GM12864 (cell line): ENCODE results near the gene KIFAP3.

Experiments used
- DNase-seq: peaks from one replicate; pipeline ENCODE4 v3.0.0-alpha.2; 2011; ENCODE audit warnings: low read depth
- H3K4me3 ChIP-seq: 2 replicates; pipeline ENCODE4 v1.5.1; 2011; ENCODE audit warnings: mild to moderate bottlenecking, low read depth, low read length, control low read depth
- TF ChIP-seq, protein P1 (sequence below): IDR thresholded peaks from 2 replicates; pipeline ENCODE4 v1.5.1; 2011; ENCODE audit warnings: low read depth, mild to moderate bottlenecking, moderate library complexity, low read length, control low read depth, inconsistent platforms; ENCODE audit errors: missing control alignments

KIFAP3 gene

DNA sequence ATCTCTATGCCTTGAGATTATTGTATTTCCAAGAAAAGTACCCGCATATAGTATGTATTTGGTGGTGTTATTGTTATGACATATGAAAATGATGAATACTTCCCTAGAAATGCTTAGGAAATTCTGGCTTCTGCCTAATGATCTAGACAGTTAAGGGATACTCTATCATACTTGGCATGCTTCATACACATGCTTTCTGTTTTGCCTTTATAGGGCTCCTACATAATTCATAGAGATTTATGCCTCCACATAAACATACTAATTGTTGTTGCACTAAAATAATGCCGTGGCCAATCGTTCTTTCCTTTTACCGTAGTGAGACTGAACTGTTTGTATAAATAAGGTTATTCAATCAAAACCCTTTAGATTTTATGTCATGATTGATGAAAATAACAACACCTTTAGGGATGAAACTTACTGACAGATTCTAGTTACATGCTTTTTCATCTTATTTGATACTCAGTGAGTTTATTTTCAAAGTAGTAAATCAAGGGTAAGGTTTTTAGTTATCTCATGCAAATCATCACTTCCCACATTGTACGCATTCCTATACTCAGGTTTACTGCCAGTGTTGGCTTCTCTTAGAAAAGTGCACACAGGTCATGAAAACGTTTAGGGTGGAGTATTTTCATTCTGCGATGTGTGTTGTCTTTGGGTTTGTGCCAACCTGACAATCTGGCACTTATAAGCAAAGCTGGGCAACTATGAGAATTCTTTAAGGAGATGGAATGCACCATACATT lies 140.3 kb downstream of the KIFAP3 start:
- TF ChIP-seq, protein P1, sequence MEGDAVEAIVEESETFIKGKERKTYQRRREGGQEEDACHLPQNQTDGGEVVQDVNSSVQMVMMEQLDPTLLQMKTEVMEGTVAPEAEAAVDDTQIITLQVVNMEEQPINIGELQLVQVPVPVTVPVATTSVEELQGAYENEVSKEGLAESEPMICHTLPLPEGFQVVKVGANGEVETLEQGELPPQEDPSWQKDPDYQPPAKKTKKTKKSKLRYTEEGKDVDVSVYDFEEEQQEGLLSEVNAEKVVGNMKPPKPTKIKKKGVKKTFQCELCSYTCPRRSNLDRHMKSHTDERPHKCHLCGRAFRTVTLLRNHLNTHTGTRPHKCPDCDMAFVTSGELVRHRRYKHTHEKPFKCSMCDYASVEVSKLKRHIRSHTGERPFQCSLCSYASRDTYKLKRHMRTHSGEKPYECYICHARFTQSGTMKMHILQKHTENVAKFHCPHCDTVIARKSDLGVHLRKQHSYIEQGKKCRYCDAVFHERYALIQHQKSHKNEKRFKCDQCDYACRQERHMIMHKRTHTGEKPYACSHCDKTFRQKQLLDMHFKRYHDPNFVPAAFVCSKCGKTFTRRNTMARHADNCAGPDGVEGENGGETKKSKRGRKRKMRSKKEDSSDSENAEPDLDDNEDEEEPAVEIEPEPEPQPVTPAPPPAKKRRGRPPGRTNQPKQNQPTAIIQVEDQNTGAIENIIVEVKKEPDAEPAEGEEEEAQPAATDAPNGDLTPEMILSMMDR: no peak
- DNase-seq: no peak
- no peak overlapping the region for H3K4me3 ChIP-seq

DNA sequence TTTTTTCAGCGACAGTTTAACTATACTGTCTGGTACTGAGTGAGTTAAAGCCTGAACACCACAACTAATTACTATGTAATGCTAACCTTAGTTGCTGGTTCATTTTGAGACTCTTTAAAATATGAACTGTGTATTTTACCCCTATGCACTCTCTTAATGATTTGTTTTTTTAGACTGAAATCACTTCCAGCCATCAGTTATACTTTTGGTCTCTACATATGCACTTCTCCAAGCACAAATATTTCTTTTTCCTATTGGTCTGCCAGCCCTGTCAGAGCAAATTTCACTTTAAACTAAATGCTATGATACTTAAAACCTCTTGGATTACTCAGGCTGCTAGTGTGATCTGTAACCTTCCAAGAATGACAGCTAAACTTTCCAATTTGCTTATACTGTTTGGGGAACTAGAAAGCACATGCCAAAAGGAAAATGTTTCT lies 142.7 kb downstream of the KIFAP3 start:
- DNase-seq: no peak
- TF ChIP-seq, protein P1: no peak
- no peak overlapping the region for H3K4me3 ChIP-seq

DNA sequence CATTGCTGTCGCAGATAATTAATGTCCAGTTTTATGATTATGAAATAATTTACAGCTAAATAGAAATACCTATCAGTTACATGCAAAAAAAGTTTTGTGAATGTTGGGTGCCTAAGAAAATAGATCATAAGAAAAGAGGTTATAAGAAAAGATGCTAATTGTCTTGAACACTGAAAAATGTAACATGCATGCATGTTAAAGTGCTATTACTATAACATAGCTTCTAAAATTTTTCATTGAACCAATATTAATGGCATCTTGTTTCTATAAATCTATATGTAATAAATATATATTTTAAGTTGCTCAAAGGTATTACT lies 145.3 kb downstream of the KIFAP3 start:
- DNase-seq: no peak
- no peak overlapping the region for H3K4me3 ChIP-seq
- TF ChIP-seq, protein P1: no peak

DNA sequence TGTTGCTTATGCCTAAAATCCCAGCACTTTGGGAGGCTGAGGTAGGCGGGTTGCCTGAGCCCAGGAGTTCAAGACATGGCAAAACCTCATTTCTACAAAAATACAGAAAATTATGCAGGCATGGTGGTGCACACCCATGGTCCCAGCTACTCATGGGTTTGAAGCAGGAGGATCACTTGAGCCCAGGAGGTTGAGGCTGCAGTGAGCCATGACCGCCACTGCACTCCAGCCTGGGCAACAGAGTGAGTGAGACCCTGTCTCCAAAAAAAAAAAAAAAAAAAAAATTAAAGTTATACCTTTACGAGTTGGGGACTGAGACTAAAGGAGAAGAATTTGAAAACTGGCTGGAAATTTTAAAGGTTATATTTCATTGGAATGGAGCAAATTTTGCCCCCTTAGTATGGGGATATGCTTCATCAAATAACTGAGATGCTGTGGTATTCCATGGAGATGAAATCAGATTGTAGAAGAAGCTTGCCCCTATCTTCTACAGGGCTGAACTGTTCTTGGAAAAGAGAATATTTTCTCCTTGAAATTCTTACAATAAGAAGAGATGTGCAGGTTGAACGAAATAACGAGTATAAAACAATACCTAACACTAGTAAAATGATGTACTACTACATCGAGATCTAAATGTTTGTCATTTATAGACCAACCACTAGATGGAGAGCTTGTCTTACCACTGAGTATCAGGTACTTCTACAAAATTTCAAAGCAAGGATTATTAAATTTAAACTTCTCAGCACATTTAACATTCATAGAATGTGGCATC lies 145.9 kb downstream of the KIFAP3 start:
- TF ChIP-seq, protein P1: peak; percentile 52
- H3K4me3 ChIP-seq: no peak overlapping the region
- DNase-seq: no peak

DNA sequence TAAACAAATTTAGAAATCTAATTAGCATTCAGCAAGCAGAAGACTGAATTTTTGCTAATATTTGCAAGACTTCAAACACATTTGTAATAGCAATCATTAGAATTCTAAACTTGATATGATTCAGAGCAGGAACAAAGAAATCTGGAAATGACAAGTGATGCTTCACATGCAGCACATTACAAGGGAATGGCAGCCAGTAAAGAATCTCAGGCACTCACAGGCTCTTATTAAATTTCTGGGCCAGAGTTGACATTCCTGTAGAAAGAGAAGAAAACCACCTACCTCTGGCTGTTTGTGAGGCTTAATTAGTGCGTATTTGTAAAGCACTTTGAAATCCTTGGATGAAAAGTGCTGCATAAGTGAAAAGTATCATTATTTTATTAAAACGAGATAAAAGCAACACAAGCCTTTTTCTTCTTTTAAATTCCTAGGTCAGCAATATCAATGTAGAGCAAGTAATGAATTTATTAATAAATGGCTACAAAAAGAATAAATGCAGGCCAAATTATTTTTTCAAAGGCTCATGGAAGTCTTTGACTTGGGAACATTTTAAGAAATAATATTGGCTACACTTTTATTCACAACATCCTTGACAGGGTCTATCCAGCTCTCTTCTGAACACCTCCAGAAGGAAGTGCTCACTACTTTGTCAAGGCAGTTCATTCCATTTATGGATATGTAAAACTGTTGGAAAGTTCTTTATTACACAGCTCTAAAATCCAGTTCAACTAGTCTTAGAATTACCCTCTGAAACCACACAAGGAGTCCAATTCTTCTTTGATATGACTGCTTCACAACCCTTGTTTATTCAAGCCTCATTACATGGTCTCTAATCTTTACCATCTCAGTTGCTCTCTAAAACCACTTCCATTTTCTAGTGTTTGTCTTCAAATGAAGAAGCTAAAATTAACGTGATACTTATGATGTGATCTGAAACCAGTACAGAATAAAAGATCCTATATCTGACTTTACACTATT lies 148.7 kb downstream of the KIFAP3 start:
- TF ChIP-seq, protein P1: no peak
- no peak for DNase-seq
- H3K4me3 ChIP-seq: no peak overlapping the region

DNA sequence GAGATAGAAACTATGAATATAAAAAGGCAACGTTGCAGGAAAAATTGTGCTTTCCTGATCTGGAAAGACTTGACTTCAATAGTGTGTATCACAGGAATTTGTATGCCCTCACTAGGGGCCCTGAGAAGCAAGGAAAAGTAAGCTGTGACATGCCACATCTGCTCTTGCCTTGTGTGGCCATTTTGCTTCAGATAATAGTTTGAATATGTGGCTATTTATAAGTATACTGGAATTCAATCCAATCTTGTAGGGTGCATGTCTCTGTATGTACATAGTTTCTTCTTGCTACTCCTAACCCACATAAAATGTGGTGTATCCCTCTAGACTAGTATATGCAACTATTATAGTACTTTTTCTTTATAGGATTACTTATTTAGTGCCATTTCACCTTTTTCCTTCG lies 149.7 kb downstream of the KIFAP3 start:
- no peak overlapping the region for H3K4me3 ChIP-seq
- no peak for DNase-seq
- TF ChIP-seq, protein P1: no peak
